Skeletal muscle satellite cell (primary cell): ENCODE measurements around the gene CBFA2T2.
A peak's percentile ranks its signal among the peaks of the same experiment; 100 is the strongest.
"Not testable (repeated sequence)": the region's sequence is repeated elsewhere in the genome, so short reads cannot be mapped to it uniquely, and the experiment has no call there.

ENCODE experiments used
- H3K27me3 ChIP-seq: 2 replicates; pipeline ENCODE4 v1.7.0; 2013; ENCODE audit warnings: low read length; ENCODE audit not compliant: control insufficient read depth, insufficient read depth
- H3K36me3 ChIP-seq: 2 replicates; pipeline ENCODE4 v1.7.0; 2013; ENCODE audit warnings: mild to moderate bottlenecking, control low read depth, low read length; ENCODE audit not compliant: insufficient read depth
- H3K4me1 ChIP-seq: 2 replicates; pipeline ENCODE4 v1.7.0; 2013; ENCODE audit warnings: low read length; ENCODE audit not compliant: control insufficient read depth, insufficient read depth
- H3K4me2 ChIP-seq: 2 replicates; pipeline ENCODE4 v1.7.0; 2013; ENCODE audit warnings: mild to moderate bottlenecking, low read length
- H3K4me3 ChIP-seq: 2 replicates; pipeline ENCODE4 v1.7.0; 2013; ENCODE audit warnings: low read length
- H3K9ac ChIP-seq: 2 replicates; pipeline ENCODE4 v1.7.0; 2013; ENCODE audit warnings: mild to moderate bottlenecking, low read depth, low read length, moderate library complexity
- H3K9me3 ChIP-seq: replicated peaks from 2 replicates; pipeline ENCODE4 v1.7.0; 2013; ENCODE audit warnings: mild to moderate bottlenecking, control low read depth, low read length

The CBFA2T2 gene

DNA sequence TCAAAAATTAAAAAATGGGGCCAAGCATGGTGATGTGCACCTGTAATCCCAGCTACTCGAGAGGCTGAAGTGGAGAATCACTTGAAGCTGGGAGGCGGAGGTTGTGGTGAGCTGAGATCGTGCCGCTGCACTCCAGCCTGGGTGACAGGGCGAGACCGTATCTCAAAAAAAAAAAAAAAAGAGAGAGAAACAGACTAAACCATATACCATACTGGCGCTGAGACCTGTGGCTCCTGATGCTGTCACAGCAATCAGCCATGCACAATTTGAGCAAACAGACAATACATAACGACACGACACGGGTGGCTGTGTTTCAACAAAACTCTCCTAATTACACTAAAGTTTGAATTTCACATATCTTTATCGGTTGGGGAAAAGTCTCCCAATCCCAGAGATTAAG is 14.9 kb upstream of the CBFA2T2 start:
- H3K9ac ChIP-seq: no peak overlapping the region
- no peaks in the 10 kb centered on the region for H3K9me3 ChIP-seq
- no peak overlapping the region for H3K4me3 ChIP-seq
- H3K27me3 ChIP-seq: peaks cover 49% of the 10 kb centered on the region
- no peaks in the 10 kb centered on the region for H3K4me1 ChIP-seq
- no peak overlapping the region for H3K4me2 ChIP-seq
- no peaks in the 10 kb centered on the region for H3K36me3 ChIP-seq

GRCh38 chr20:33475381-33476152 is 14.3 kb upstream of the CBFA2T2 start:
- H3K4me3 ChIP-seq: no peak overlapping the region
- H3K36me3 ChIP-seq: no peaks in the 10 kb centered on the region
- H3K27me3 ChIP-seq: peaks cover 46% of the 10 kb centered on the region
- H3K9me3 ChIP-seq: no peaks in the 10 kb centered on the region
- H3K4me2 ChIP-seq: no peak overlapping the region
- H3K9ac ChIP-seq: no peak overlapping the region
- H3K4me1 ChIP-seq: no peaks in the 10 kb centered on the region

GRCh38 chr20:33477386-33478234 is 12.3 kb upstream of the CBFA2T2 start:
- Histone ChIP-seq H3K9me3 (no peaks in the 10 kb centered on the region), H3K27me3 (peaks cover 40% of the 10 kb centered on the region), H3K36me3 (no peaks in the 10 kb centered on the region), H3K4me3 (no peak overlapping the region), H3K9ac (no peak overlapping the region), H3K4me1 (no peaks in the 10 kb centered on the region), H3K4me2 (no peak overlapping the region)

DNA sequence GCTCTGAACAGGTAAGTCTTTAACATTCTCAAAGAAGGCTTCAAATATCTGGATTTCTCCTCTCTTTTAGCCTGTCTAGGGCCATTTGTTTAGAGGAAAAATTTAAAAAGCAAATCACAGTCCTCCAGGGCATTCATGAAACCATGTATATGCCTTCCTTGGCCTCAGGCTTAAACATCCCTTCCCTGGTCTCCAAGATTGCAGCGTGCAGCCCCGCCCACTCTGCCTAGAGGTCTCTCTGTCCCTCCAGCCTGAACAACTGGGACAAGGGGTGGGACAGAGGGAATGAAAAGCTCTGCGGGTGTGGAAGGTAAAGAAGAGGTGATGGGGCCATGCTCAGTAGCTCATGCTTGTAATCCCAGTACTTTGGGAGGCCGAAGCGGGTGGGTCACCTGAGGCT is 9.8 kb upstream of the CBFA2T2 start:
- no peak overlapping the region for H3K4me3 ChIP-seq
- no peak overlapping the region for H3K4me2 ChIP-seq
- no peaks in the 10 kb centered on the region for H3K9me3 ChIP-seq
- no peak overlapping the region for H3K9ac ChIP-seq
- H3K4me1 ChIP-seq: no peaks in the 10 kb centered on the region
- H3K36me3 ChIP-seq: no peaks in the 10 kb centered on the region
- H3K27me3 ChIP-seq: peaks cover 20% of the 10 kb centered on the region

- no peaks in the 10 kb centered on the region for H3K9me3 ChIP-seq
- peaks cover 8% of the 10 kb centered on the region for H3K27me3 ChIP-seq
- H3K36me3 ChIP-seq: no peaks in the 10 kb centered on the region
- no peaks in the 10 kb centered on the region for H3K4me1 ChIP-seq
- H3K9ac ChIP-seq: no peak overlapping the region
- H3K4me2 ChIP-seq: no peak overlapping the region
- no peak overlapping the region for H3K4me3 ChIP-seq
These were observed 8.4 kb upstream of the CBFA2T2 start for GRCh38 chr20:33481431-33481941.

DNA sequence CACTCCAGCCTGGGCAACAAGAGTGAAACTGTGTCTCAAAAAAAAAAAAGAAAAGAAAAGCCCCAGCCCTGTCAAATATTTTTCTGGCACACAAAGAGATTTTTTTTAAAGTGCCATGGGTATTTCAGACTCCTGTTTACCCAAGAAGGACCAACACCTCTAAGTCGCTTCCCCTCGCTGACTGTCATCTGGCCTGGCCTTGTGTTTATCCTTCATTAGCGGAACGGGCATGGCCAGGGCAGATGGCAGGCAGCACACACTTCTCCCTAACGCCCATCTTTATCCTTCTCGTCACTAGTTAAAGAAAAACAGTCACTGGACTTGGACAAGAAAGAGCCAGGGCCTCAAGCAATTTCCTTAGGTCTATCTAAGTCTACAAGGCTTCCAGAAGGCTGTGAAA is 7.3 kb upstream of the CBFA2T2 start:
- no peaks in the 10 kb centered on the region for H3K9me3 ChIP-seq
- no peaks in the 10 kb centered on the region for H3K36me3 ChIP-seq
- H3K27me3 ChIP-seq: peaks cover 8% of the 10 kb centered on the region
- H3K9ac ChIP-seq: no peak overlapping the region
- no peak overlapping the region for H3K4me3 ChIP-seq
- H3K4me2 ChIP-seq: no peak overlapping the region
- H3K4me1 ChIP-seq: no peaks in the 10 kb centered on the region

- not testable (repeated sequence) for H3K9ac ChIP-seq, H3K9me3 ChIP-seq, H3K27me3 ChIP-seq, H3K36me3 ChIP-seq, H3K4me1 ChIP-seq, H3K4me3 ChIP-seq, H3K4me2 ChIP-seq
These were observed 6.7 kb upstream of the CBFA2T2 start for GRCh38 chr20:33483186-33483585.

DNA sequence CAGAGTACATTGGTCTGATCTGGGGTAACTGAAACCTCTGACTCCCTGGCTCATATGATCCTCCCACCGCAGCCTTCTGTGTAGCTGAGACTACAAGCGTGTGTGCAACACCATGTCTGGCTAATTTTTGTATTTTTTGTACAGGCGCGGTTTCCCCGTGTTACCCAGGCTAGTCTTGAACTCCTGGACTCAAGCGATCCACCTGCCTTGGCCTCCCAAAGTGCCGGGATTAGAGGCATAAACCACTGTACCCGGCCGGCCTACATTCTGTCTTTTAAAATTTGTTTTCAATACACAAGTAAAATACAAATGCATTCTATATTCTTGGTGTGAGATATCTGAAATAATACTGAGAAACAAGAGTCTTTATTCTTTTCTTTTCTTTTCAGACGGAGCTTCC is 1.7 kb upstream of the CBFA2T2 start:
- H3K9me3 ChIP-seq: no peaks in the 10 kb centered on the region
- no peaks in the 10 kb centered on the region for H3K36me3 ChIP-seq
- no peaks in the 10 kb centered on the region for H3K27me3 ChIP-seq
- peaks cover 5% of the 10 kb centered on the region for H3K4me1 ChIP-seq
- H3K4me3 ChIP-seq: no peak overlapping the region
- H3K4me2 ChIP-seq: no peak overlapping the region
- no peak overlapping the region for H3K9ac ChIP-seq

- H3K36me3 ChIP-seq, H3K9me3 ChIP-seq, H3K27me3 ChIP-seq, H3K4me1 ChIP-seq: not testable (repeated sequence)
- Histone ChIP-seq H3K4me2 (peak overlapping the region; percentile 95), H3K9ac (peak overlapping the region; percentile 84), H3K4me3 (peak overlapping the region; percentile 85)
These were observed 1.0 kb upstream of the CBFA2T2 start for GRCh38 chr20:33488661-33489494.

GRCh38 chr20:33489495-33490022 is 337 bp upstream of the CBFA2T2 start:
- Histone ChIP-seq H3K36me3 (no peaks in the 10 kb centered on the region), H3K9me3 (no peaks in the 10 kb centered on the region), H3K9ac (peak overlapping the region; percentile 84), H3K4me1 (peaks cover 5% of the 10 kb centered on the region), H3K4me3 (peak overlapping the region; percentile 85), H3K4me2 (peak overlapping the region; percentile 95), H3K27me3 (no peaks in the 10 kb centered on the region)
